Keratinocyte (primary cell): Measurements from ENCODE around the gene CTU1. TPM values are rescaled to one million over a fixed set of nuclear protein-coding genes. Genes with fewer than 3 reads are reported as not detected.

Source experiments
- DNase-seq: peaks from one replicate; pipeline ENCODE4 v3.0.0-alpha.2; 2011; ENCODE audit warnings: low read depth, missing footprints, low spot score
- FAIRE-seq: peaks from 2 replicates; lab custom pipeline; 2011; peaks lifted over from hg19 to GRCh38; lab: Jason Lieb, UNC
- H2AFZ ChIP-seq: 2 replicates; pipeline ENCODE4 v1.6.0; 2012; ENCODE audit warnings: low read length, control low read depth, inconsistent platforms; ENCODE audit not compliant: control insufficient read depth
- H3K27ac ChIP-seq: 2 replicates; pipeline ENCODE4 v1.5.1; 2011; ENCODE audit warnings: low read length; ENCODE audit not compliant: control insufficient read depth, insufficient read depth
- H3K27me3 ChIP-seq: 3 replicates; pipeline ENCODE4 v1.6.0; 2011; ENCODE audit warnings: low read length; ENCODE audit not compliant: control insufficient read depth, insufficient read depth; ENCODE audit errors: extremely low read depth
- H3K36me3 ChIP-seq, 2 experiments: 2 replicates in 1 of 2; 3 replicates in 1 of 2; pipeline ENCODE4 v1.5.1; 2011; ENCODE audit warnings: low read length in 2 of 2, mild to moderate bottlenecking in 1 of 2; ENCODE audit not compliant: control insufficient read depth in 2 of 2, insufficient read depth in 2 of 2; ENCODE audit errors: extremely low read depth in 1 of 2
- H3K4me1 ChIP-seq: 3 replicates; pipeline ENCODE4 v1.5.1; 2011; ENCODE audit warnings: low read length; ENCODE audit not compliant: control insufficient read depth, insufficient read depth; ENCODE audit errors: extremely low read depth
- H3K4me2 ChIP-seq: 3 replicates; pipeline ENCODE4 v1.6.0; 2011; ENCODE audit warnings: low read depth, low read length; ENCODE audit not compliant: control insufficient read depth, insufficient read depth; ENCODE audit errors: extremely low read depth
- H3K4me3 ChIP-seq, 3 experiments: fragments of 200-600 bp in 1 of 3; sonication (generic) in 1 of 3; 2 replicates in 2 of 3; 3 replicates in 1 of 3; pipeline ENCODE4 v1.5.1; 2011 to 2016; ENCODE audit warnings: low read length in 3 of 3, mild to moderate bottlenecking in 3 of 3, control low read depth in 2 of 3, inconsistent platforms in 1 of 3, low read depth in 1 of 3, mixed read lengths in 1 of 3, mixed run types in 1 of 3, moderate library complexity in 1 of 3; ENCODE audit not compliant: control insufficient read depth in 2 of 3, insufficient read depth in 2 of 3; ENCODE audit errors: extremely low read depth in 1 of 3
- H3K79me2 ChIP-seq: 2 replicates; pipeline ENCODE4 v1.6.0; 2012; ENCODE audit warnings: low read length; ENCODE audit not compliant: control insufficient read depth, insufficient read depth
- H3K9ac ChIP-seq: 3 replicates; pipeline ENCODE4 v1.6.0; 2011; ENCODE audit warnings: low read length; ENCODE audit not compliant: control insufficient read depth, insufficient read depth; ENCODE audit errors: extremely low read depth
- H3K9me1 ChIP-seq: 3 replicates; pipeline ENCODE4 v1.6.0; 2011; ENCODE audit warnings: low read length; ENCODE audit not compliant: control insufficient read depth, insufficient read depth; ENCODE audit errors: extremely low read depth
- H3K9me3 ChIP-seq: 2 replicates; pipeline ENCODE4 v1.5.1; 2012; ENCODE audit warnings: low read depth, low read length; ENCODE audit not compliant: control insufficient read depth
- H4K20me1 ChIP-seq: 3 replicates; pipeline ENCODE4 v1.6.0; 2011; ENCODE audit warnings: low read length; ENCODE audit not compliant: control insufficient read depth, insufficient read depth; ENCODE audit errors: extremely low read depth
- CTCF ChIP-seq, 3 experiments: IDR thresholded peaks in 1 of 3; conservative IDR thresholded peaks in 1 of 3; optimal IDR thresholded peaks in 1 of 3; 2 replicates in 2 of 3; 3 replicates in 1 of 3; pipeline versions ENCODE3 to v1.5.1; 2011; ENCODE audit warnings: low read length in 3 of 3, mild to moderate bottlenecking in 3 of 3, moderate library complexity in 2 of 3, control low read depth in 1 of 3, inconsistent platforms in 1 of 3; ENCODE audit not compliant: insufficient read depth in 2 of 3; ENCODE audit errors: extremely low read depth in 1 of 3
- EZH2 ChIP-seq: IDR thresholded peaks from one replicate; pipeline ENCODE4 v1.6.1; 2012; ENCODE audit warnings: inconsistent platforms, mild to moderate bottlenecking, low read length, moderate library complexity
- dilution Hi-C: fragments of 300-500 bp; cut with MboI; formaldehyde crosslinking; loops from one replicate; pipeline ENCODE4 v1.7.0; 2020; ENCODE audit warnings: low sequenced_read_pairs; ENCODE audit not compliant: extremely low pct_ligation_motif_present
- polyA plus RNA-seq, 5 experiments: library from polyadenylated mRNA; depleted of rRNA in 3 of 5; stranded (reverse) in 3 of 5; stranded (forward) in 1 of 5; unstranded in 1 of 5; fragments of >200 nt; gene quantifications; 1 replicate in 1 of 5; 2 replicates in 3 of 5; 3 replicates in 1 of 5; pipeline versions ENCODE4 v1.2.1 to v1.2.3, GENCODE V29; 2011 to 2012; ENCODE audit warnings: missing spikeins in 2 of 5, low read depth in 1 of 5, low replicate concordance in 1 of 5

The CTU1 gene
- polyA plus RNA-seq, 1 donor (not counting 4 experiments of a cell fraction or from before 2014, with no cell fraction given): 1.9 TPM

GRCh38 chr19:51093510-51094345 lies 14.5 kb downstream of the CTU1 start:
- Histone ChIP-seq H3K4me1 (peaks cover 23% of the 10 kb centered on the region), H3K36me3 (peaks cover 2 to 5% of the 10 kb centered on the region in 2 experiments), H3K27ac (no peak overlapping the region), H2AFZ (no peak overlapping the region), H3K9me1 (peaks cover 5% of the 10 kb centered on the region), H3K4me3 (no peak overlapping the region), H3K4me2 (no peak overlapping the region), H3K9ac (no peak overlapping the region), H3K79me2 (no peaks in the 10 kb centered on the region), H4K20me1 (no peaks in the 10 kb centered on the region), H3K9me3 (no peaks in the 10 kb centered on the region), H3K27me3 (no peaks in the 10 kb centered on the region)
- dilution Hi-C loops: no loop called here
- FAIRE-seq (no peak), DNase-seq (no peak)
- TF ChIP-seq CTCF (optimal IDR thresholded peaks at IDR 0.05 in 1 of 3, IDR thresholded peaks at IDR 0.05 in 1 of 3, conservative IDR thresholded peaks at IDR 0.05 in 1 of 3; ENCODE audit: extremely low read depth in 1 of 3, insufficient read depth in 2 of 3, low read length in 3 of 3) (no peak), EZH2 (no peak)

DNA sequence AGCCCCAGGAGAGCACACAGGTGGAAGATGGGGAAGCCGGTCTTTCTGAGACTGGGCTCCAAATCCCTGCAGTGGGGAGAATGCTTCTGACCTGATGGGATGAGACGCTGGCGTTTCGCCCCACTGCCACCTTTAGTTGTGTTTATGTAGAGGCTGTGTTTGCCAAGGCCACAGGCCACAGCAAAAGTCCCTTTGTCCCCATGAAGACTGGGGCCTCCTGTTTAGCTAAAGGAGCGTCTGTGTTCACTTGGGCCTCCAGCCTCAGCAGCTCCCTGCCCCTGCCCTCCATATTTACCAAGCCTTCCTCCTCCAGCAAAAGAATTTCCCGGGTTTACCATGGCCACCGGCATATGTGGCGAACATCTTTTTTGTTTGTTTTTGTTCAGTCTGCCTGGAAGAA lies 15.1 kb downstream of the CTU1 start:
- Histone ChIP-seq H4K20me1 (no peaks in the 10 kb centered on the region), H3K9ac (no peak overlapping the region), H3K9me1 (peaks cover 5% of the 10 kb centered on the region), H3K79me2 (no peaks in the 10 kb centered on the region), H3K9me3 (no peaks in the 10 kb centered on the region), H3K36me3 (peaks cover 2 to 5% of the 10 kb centered on the region in 2 experiments), H3K4me3 (no peak overlapping the region), H3K27me3 (no peaks in the 10 kb centered on the region), H2AFZ (no peak overlapping the region), H3K27ac (no peak overlapping the region), H3K4me1 (peaks cover 23% of the 10 kb centered on the region), H3K4me2 (no peak overlapping the region)
- DNase-seq (no peak), FAIRE-seq (no peak)
- TF ChIP-seq CTCF (optimal IDR thresholded peaks at IDR 0.05 in 1 of 3, IDR thresholded peaks at IDR 0.05 in 1 of 3, conservative IDR thresholded peaks at IDR 0.05 in 1 of 3; ENCODE audit: extremely low read depth in 1 of 3, insufficient read depth in 2 of 3, low read length in 3 of 3) (no peak), EZH2 (no peak)
- dilution Hi-C loops: no loop called here
